HFF-Myc (cell line): ENCODE measurements around the gene VGF.
"Not testable (repeated sequence)": the region's sequence is repeated elsewhere in the genome, so short reads cannot be mapped to it uniquely, and the experiment has no call there.

ENCODE experiments used
- DNase-seq: peaks from one replicate; pipeline ENCODE4 v3.0.0-alpha.2; 2011; ENCODE audit warnings: low read depth; ENCODE audit errors: extremely low read depth
- H3K4me3 ChIP-seq: replicated peaks from 2 replicates; pipeline ENCODE4 v1.5.1; 2011; ENCODE audit warnings: low read depth, mild to moderate bottlenecking, control low read depth, low read length
- TF ChIP-seq, protein P1 (sequence below): IDR thresholded peaks from 2 replicates; pipeline ENCODE4 v1.5.1; 2012; ENCODE audit warnings: mild to moderate bottlenecking, low read depth, low read length, control low read depth; ENCODE audit errors: missing control alignments

VGF gene

DNA sequence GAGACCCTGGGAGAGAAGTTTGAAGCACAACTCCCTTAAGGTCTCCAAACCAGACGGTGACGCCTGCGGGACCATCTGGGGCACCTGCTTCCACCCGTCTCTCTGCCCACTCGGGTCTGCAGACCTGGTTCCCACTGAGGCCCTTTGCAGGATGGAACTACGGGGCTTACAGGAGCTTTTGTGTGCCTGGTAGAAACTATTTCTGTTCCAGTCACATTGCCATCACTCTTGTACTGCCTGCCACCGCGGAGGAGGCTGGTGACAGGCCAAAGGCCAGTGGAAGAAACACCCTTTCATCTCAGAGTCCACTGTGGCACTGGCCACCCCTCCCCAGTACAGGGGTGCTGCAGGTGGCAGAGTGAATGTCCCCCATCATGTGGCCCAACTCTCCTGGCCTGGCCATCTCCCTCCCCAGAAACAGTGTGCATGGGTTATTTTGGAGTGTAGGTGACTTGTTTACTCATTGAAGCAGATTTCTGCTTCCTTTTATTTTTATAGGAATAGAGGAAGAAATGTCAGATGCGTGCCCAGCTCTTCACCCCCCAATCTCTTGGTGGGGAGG lies 27.6 kb downstream of the VGF start:
- DNase-seq, result no peak
- no peak overlapping the region for H3K4me3 ChIP-seq
- TF ChIP-seq, protein P1, sequence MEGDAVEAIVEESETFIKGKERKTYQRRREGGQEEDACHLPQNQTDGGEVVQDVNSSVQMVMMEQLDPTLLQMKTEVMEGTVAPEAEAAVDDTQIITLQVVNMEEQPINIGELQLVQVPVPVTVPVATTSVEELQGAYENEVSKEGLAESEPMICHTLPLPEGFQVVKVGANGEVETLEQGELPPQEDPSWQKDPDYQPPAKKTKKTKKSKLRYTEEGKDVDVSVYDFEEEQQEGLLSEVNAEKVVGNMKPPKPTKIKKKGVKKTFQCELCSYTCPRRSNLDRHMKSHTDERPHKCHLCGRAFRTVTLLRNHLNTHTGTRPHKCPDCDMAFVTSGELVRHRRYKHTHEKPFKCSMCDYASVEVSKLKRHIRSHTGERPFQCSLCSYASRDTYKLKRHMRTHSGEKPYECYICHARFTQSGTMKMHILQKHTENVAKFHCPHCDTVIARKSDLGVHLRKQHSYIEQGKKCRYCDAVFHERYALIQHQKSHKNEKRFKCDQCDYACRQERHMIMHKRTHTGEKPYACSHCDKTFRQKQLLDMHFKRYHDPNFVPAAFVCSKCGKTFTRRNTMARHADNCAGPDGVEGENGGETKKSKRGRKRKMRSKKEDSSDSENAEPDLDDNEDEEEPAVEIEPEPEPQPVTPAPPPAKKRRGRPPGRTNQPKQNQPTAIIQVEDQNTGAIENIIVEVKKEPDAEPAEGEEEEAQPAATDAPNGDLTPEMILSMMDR, result no peak

DNA sequence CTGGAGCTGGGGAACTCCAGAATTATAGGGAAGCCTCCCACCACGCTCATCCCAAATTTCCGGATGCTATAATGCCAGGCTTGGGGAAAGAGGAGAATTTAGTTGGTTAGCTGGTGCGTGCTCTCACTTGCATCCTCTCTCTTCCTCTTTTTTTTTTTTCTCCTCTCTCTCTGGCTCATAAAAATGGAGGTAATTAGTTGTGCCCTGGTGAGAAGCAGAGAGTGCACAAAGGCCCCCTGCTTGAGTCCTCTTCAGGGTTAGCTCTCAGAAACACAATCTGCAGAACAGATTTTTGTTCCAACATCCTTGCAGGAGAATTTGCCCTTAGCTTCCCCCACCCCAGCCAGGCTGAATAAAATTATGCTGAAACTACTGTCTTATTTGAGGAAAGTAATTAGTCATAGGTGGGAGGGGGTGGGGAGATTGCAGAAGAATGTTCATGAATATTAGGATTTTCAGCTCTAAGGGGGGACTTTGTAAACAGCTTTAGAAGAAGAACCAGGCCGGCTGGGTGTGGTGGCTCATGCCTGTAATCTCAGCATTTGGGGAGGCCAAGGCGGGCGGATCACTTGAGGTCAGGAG lies 30.9 kb downstream of the VGF start:
- DNase-seq, result no peak
- TF ChIP-seq, protein P1, result no peak
- H3K4me3 ChIP-seq, result no peak overlapping the region

DNA sequence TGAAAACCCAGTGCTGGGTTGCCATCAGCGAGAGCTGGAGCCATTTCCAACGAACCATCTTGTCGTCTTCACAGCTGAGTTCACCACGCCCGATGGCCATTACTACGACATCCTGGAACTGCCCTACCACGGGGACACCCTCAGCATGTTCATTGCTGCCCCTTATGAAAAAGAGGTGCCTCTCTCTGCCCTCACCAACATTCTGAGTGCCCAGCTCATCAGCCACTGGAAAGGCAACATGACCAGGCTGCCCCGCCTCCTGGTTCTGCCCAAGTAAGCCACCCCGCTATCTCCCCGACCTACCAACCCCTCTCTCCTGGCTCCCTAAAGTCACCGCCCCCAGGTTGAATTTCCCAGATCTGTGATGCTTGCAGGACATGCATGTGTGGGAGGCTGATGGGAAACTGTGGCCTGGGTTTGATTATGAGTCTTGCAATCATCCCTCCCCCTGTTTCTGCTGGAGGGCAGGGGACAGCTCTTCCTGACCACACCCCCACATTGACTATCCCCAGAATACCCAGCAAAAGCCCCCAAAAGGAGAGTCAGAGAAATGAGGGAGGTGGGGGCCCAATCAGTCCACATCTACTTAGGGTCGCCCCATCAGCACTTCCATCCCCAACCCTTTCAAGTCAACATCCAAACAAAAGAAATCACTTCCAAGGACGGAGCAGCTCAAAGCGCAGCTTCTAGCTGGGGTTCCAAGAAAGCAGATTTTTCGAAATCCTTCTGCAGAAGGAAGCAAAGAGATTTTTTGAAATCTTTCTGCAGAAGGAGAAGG lies 31.6 kb downstream of the VGF start:
- DNase-seq, result peak; percentile 44
- no peak overlapping the region for H3K4me3 ChIP-seq
- TF ChIP-seq, protein P1, result no peak

DNA sequence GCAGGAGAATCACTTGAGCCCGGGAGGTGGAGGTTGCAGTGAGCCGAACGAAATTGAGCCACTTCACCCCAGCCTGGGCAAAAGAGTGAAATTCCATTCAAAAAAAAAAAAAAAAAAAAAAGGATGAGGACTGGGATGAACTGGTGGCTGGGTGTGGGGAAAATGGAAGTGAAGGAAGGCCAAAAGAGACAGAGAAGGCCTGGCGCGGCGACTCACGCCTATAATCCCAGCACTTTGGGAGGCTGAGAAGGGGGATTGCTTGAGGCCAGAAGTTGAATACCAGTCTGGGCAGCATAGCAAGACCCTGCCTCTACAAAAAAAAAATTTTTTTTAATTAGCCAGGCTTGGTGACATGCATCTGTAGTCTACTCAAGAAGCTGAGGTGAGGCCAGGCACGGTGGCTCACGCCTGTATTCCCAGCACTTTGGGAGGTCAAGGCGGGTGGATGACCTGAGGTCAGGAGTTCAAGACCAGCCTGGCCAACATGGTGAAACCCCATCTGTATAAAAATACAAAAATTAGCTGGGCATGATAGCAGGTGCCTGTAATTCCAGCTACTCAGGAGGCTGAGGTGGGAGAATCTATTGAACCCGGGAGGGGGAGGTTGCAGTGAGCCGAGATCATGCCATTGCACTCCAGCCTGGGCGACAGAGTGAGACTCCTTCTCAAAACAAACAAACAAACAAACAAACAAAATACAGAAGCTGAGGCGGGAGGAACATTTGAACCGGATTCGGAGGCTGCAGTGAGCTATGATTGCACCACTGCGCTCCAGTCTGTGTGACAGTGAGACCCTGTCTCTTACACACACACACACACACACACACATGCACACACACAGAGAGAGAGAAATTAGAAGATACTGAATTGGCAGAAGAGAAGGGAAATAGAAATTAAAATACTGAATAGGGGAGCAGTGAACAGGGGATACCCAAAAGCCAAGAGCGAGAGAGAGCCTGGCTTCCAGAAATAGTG lies 32.5 kb downstream of the VGF start:
- not testable (repeated sequence) for H3K4me3 ChIP-seq, DNase-seq

DNA sequence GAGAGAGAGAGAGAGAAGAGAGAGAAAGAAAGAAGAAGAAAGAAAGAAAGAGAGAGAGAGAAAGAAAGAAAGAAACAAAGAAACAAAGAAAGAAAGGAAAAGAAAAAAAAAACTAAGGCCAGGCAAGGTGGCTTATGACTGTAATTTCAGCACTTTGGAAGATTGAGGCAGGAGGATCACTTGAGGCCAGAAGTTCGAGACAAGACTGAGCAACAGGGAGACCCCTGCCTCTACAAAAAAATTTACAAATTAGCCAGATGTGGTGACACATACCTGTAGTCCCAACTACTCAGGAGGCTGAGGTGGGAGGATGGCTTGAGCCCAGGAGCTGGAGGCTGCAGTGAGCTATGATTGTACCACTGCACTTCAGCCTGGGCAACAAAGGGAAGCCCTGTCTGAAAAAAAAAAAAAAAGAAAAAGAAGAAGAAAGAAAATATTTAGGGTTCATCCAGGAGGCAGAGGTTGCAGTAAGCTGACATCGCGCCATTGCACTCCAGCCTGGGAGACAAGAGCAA lies 35.7 kb downstream of the VGF start:
- H3K4me3 ChIP-seq, result no peak overlapping the region
- TF ChIP-seq, protein P1, result no peak
- DNase-seq, result no peak

DNA sequence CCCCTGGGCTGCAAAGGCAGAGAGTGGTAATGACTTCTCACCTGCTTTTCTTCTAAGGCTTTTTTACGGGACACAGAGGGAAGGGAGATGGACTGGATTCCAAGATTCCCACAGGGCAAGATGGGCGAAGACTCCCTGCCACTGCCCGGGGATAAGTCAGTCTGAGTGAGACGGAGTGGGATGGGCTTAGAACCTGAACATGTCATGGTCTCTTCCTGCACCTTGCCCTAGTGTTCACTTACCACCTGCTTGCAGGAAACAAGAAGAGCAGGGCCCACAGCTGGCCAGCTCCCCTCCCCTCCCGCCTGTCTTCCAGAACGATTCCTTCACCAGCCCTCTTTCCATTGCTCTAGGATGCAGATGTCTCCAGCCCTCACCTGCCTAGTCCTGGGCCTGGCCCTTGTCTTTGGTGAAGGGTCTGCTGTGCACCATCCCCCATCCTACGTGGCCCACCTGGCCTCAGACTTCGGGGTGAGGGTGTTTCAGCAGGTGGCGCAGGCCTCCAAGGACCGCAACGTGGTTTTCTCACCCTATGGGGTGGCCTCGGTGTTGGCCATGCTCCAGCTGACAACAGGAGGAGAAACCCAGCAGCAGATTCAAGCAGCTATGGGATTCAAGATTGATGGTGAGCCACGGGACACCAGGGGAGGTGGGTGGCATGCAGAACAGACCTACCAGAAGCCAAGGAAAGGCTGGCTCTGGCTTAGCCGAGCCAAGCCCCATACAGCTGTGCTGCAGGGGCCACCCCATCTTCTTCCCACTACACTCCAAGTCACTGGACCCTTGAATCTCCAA lies 37.1 kb downstream of the VGF start:
- no peak for DNase-seq
- TF ChIP-seq, protein P1, result no peak
- peak overlapping the region; percentile 52 for H3K4me3 ChIP-seq
